Amniotic epithelial cell (primary cell): Measurements from ENCODE around the gene LIPM.
A peak's percentile ranks its signal among the peaks of the same experiment; 100 is the strongest.

Experiments
- DNase-seq: peaks from one replicate; pipeline ENCODE4 v3.0.0-alpha.2; 2010; ENCODE audit warnings: low read depth

Gene LIPM

DNA sequence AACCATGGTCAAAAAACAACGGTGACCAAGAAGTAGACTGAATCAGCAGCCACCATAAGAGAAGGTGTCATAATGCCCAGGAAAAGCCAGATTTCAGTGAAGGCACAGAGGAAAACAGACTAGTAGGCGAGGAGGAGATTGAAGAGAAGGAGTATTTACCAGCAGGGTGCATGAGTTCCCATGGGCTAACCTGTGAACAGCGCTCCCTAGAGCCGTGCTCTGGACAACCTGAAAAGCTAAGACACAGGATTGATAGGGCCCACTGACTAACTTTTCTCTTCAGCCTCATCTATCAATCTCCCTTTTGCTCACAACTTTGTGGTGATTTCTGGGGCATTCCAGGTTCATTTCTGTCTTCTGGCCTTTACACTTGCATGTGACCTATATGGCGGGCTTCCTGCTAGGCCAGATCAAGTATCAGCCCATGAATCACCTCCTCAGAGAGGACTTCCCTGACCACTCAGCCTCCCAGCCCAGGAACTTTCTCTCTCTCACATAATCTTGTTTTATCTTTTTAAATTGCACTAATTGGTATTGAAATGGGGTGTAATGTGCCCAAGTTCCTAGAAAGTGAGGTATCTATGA, 36.3 kb downstream of the LIPM start:
- DNase-seq, result no peak

DNA sequence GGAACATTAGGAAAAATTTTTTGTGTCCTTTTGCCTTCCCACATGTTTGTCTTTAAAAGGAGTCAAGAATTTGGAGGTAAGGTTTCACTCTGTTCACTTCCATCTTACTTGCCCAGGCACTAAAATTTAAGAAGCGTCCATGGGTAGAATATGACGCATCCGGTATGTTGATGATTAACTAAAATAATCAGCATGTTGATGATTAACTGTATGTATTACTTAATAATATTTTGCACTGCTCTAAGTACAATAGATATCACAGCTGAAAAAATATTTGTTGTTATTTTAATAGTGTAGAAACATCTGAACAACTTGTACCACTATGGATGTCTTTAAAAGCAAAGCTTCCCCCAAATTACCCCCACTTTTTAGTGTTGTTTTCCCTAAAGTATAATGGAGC, 37.6 kb downstream of the LIPM start:
- peak; percentile 7 for DNase-seq

DNA sequence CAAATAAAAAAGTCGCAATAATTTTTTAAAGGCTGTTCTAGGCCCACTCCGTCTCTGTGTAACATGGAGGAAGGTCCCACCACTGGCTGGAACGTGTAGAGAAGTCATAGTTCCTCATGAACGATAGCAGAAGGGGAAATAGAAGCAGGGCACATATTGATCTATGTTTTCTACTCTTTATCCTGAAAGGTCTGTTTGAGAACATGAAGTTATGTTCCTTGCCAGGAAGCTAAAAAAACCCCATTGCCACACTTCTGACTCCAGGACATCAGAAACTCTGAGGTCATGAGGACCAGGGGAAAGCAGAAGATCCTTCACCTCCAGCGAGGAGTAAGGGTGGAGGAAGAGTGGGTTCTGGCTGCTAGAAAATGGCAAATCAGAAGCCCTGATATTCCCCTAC, 38.4 kb downstream of the LIPM start:
- DNase-seq, result no peak

GRCh38 chr10:88841316-88842111, 39.0 kb downstream of the LIPM start:
- DNase-seq, result no peak

DNA sequence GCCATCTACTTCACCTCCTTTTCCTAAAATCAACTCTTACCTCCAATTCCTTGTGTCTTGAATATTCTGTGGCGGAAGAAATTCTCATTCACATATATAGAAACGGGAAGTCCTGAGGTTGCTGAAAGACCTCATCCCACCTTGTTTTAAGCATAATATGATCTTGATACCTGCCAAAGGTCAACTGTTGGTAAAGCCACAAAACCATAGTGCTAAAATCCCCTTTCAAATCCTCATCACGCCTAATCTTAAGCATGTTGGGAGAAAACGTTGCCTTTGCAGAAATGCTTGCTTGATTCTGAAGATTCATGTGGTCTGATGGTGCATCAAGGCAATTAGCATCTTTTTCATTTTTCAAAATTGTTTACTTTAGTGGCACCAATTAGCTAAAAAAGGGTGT, 40.6 kb downstream of the LIPM start:
- DNase-seq, result no peak

DNA sequence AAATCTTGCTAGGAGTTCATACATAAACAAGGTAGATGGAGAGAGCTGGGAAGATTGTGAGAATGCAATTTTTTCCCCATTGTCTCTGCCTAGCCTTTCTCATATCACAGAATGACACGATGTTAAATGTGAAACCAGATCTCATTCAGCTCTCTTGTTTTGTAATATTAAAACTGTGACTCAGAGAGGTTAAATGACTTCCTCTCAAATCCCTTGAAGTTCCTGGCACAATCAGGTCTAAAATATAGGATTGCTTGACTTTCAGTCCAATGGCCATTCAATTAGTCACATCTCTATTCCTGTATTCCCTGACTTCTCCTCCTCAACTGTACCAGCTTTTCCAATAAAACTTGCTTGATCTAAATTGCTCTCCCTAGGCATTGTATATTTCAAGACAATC, 46.0 kb downstream of the LIPM start:
- DNase-seq, result peak; percentile 84

DNA sequence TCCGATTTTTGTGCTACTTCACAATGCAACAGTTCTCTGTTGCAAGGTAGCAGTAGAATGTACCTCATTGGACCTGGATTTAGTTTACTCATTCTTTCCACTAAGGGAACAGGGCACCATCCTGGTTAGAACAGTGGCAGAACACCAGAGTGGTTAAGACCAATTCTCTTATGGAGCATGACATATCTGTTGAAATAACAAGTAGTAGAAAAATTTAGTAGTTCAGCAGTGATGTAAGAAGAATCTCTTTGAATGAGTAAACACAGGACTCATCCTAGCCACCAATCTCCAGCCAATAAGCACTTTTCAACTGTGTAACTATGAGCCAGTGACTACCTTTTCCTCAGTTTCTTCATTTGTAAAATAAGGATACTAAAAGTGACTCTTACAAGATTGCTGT, 46.7 kb downstream of the LIPM start:
- DNase-seq, result peak; percentile 71

GRCh38 chr10:88850712-88851111, 48.2 kb downstream of the LIPM start:
- DNase-seq, result no peak

DNA sequence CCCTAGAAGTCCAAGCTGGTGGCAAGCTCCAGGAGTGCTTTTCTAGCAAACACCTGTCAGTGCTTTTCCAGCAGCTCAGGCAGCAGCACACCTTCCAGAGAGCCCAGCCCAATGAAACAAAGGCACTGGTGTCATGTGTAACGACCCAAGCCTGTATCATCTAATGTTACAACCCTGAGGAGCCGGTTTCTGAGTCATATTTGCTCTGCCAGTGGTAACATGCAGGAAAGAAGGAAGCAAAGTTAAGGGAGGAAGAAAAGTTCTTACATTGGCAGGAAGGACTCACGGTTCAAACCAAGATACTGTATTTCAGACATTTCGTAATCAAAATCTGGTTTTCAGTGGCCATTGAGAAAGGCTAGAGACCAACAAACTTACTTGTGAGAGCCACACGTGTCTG, 49.2 kb downstream of the LIPM start, which contains the start of gene ANKRD22:
Gene ANKRD22 (minus strand): TSS at position 139 of the 400 bp plus-strand sequence. CDS start 237 bp downstream, outside the sequence.
- peak; percentile 76 for DNase-seq

GRCh38 chr10:88852327-88852726, 49.8 kb downstream of the LIPM start:
- no peak for DNase-seq

DNA sequence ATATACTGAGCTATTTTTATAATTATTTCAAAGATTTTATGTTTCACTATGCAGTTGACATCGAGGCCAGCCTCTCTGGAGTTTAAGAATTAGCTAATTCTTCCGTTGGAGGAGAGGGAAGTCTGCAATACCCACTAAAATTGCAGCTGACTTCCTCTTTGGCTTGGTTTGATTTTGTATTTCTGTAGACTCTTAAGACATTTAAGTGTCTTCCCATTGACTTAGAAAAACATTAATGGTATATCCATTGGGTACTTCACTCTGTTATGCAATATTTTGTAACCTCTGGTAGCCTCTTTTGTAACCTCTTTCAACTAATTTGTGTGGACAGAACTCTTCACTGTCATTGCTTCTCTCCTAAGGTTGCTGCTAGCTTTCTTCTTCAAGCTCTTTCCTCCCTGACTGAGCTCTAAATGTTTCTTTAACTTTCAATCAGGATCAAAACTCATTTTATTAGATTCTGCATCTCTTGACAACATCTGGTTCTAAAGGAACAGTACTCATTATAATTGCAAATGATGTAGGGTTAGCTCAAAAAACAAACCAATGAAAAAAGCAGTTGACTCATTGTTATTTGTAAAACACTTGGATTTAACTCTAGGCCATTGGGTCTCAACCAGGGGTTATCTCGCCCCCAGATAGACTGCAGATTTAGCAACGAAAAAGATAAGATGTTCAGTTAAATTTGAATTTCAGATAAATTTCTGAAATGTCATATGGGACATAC, 50.8 kb downstream of the LIPM start:
- no peak for DNase-seq

GRCh38 chr10:88854684-88855083, 52.2 kb downstream of the LIPM start:
- DNase-seq, result no peak

DNA sequence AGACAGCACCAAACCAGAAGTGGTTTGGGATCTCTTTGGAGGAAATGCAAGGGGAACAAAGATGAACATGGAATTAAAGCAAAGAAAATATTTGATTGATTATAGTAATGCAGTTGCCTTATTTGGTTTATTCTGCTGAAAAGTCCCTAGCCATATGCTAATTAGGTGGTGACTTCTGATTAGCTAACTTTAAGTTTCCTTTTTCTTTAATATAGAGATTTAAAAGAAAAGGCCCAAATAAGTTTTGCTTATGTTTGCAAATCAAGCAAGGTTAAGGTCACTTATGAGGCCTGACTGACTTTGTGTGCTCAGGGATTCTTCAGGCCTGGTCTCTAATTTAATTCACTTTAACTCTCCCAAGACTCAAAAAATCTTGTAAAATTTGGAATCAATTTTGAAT, 55.3 kb downstream of the LIPM start:
- DNase-seq, result no peak

DNA sequence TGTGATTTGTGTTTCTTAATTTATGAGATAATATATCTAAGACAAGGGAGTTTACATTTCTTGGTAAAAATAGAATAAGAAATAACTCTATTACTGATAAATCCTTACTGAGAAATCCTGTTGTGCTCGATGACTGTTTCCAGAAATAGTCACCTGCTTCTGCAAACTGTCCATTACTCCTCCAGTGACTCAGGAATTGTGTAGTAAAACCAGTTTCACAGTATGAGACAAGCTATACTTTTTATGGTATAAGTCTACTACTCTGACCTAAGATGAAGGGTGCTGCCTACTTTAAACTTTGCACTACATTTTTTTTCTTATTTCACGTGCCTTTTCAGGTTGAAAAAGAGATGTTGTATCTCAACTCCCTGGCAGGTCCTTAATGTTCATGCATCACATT, 56.0 kb downstream of the LIPM start:
- DNase-seq, result peak; percentile 29

- DNase-seq, result no peak
These were observed 58.5 kb downstream of the LIPM start for GRCh38 chr10:88861036-88861435.

GRCh38 chr10:88865281-88865876, 62.8 kb downstream of the LIPM start:
- peak; percentile 10 for DNase-seq

DNA sequence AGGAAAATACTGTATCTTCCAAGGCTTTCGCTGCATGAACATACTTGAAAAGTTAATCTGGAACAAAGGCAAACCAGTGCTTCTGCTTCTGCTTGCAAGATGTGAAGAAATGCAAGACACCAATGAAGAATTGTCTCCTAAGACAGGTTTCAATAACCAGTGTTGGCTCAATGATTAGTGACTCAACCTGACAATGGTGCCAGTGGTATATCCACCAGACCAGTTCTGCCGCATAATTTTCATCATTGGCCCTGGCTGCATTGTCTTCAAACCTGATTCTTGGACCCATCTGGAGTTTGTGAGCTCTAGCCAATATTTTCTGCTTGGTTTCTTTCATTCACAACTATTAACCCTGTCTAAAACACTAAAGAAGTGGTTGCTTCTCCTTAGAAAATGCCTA, 63.9 kb downstream of the LIPM start:
- no peak for DNase-seq

DNA sequence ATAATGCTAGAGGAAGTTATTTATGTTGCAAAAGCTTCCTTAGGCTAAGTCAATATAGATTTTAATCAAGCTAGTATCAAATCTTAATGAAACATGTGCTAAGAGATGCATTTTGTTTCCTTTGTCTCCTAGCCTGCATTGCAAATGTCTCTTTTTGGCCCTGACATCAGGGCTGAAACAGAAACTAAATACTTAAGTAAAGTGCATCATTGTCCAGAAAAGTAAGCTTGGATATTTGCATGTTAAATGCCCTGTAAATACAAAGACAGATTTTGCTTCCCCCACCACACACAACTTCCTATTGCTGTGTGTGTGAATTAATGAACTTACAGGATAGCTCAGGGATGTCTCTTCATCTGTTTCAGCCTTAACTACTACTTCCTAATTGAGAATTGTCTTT, 67.6 kb downstream of the LIPM start:
- DNase-seq, result no peak
